Neural progenitor cell (in vitro differentiated cells): ENCODE measurements around the gene MRPS6. TPM values are rescaled to one million over a fixed set of nuclear protein-coding genes. Genes with fewer than 3 reads are reported as not detected.

Source experiments
- DNase-seq: peaks from one replicate; pipeline ENCODE4 v3.0.0-alpha.2; 2016; ENCODE audit warnings: low spot score
- H2AFZ ChIP-seq: fragments of 200-600 bp; sonication (generic); replicated peaks from 2 replicates; pipeline ENCODE4 v1.6.1; 2016; ENCODE audit warnings: antibody characterized with exemption
- H3F3A ChIP-seq: fragments of 200-600 bp; sonication (generic); 2 replicates; pipeline ENCODE4 v1.6.1; 2016; ENCODE audit warnings: antibody characterized with exemption, low read depth
- H3K27ac ChIP-seq: fragments of 200-600 bp; sonication (generic); 2 replicates; pipeline ENCODE4 v1.5.1; 2016; ENCODE audit warnings: mild to moderate bottlenecking
- H3K27me3 ChIP-seq: fragments of 200-600 bp; sonication (generic); 2 replicates; pipeline ENCODE4 v1.6.1; 2016; ENCODE audit warnings: mild to moderate bottlenecking, moderate library complexity
- H3K36me3 ChIP-seq: fragments of 200-600 bp; sonication (generic); 2 replicates; pipeline ENCODE4 v1.5.1; 2016
- H3K4me1 ChIP-seq: fragments of 200-600 bp; sonication (generic); 2 replicates; pipeline ENCODE4 v1.6.1; 2016; ENCODE audit warnings: mixed run types
- H3K4me2 ChIP-seq: fragments of 200-600 bp; sonication (generic); 2 replicates; pipeline ENCODE4 v1.6.1; 2016
- H3K4me3 ChIP-seq: fragments of 200-600 bp; sonication (generic); 2 replicates; pipeline ENCODE4 v1.5.1; 2016
- H3K79me2 ChIP-seq: fragments of 200-600 bp; sonication (generic); 2 replicates; pipeline ENCODE4 v1.6.1; 2016; ENCODE audit warnings: low read depth
- H3K9ac ChIP-seq: fragments of 200-600 bp; sonication (generic); 2 replicates; pipeline ENCODE4 v1.6.1; 2016
- H3K9me3 ChIP-seq: fragments of 200-600 bp; sonication (generic); 2 replicates; pipeline ENCODE4 v1.5.1; 2016; ENCODE audit warnings: low read depth
- H4K20me1 ChIP-seq: fragments of 200-600 bp; sonication (generic); 2 replicates; pipeline ENCODE4 v1.6.1; 2016; ENCODE audit warnings: low read depth
- H3K27ac Mint-ChIP-seq: 3 replicates; pipeline ENCODE4 v1.8.0; 2021; ENCODE audit warnings: mixed read lengths
- H3K27me3 Mint-ChIP-seq: 2 replicates; pipeline ENCODE4 v1.8.0; 2022; ENCODE audit warnings: low read depth, mild to moderate bottlenecking, inconsistent platforms, moderate library complexity, mixed read lengths; ENCODE audit not compliant: insufficient read depth
- H3K36me3 Mint-ChIP-seq: 3 replicates; pipeline ENCODE4 v1.8.0; 2021; ENCODE audit warnings: mixed read lengths
- H3K4me1 Mint-ChIP-seq: 3 replicates; pipeline ENCODE4 v1.8.0; 2021; ENCODE audit warnings: mixed read lengths
- H3K4me3 Mint-ChIP-seq: 3 replicates; pipeline ENCODE4 v1.8.0; 2021; ENCODE audit warnings: mild to moderate bottlenecking, moderate library complexity, mixed read lengths
- H3K9me3 Mint-ChIP-seq: 3 replicates; pipeline ENCODE4 v1.8.0; 2020; ENCODE audit warnings: mixed read lengths
- CTCF ChIP-seq: fragments of 200-600 bp; sonication (generic); IDR thresholded peaks from 2 replicates; pipeline ENCODE4 v1.5.1; 2017; ENCODE audit warnings: antibody characterized with exemption, mild to moderate bottlenecking
- EZH2 ChIP-seq: fragments of 200-600 bp; sonication (generic); IDR thresholded peaks from 2 replicates; pipeline ENCODE4 v1.6.1; 2017; ENCODE audit warnings: antibody characterized with exemption, mild to moderate bottlenecking, moderate library complexity
- EZH2phosphoT487 ChIP-seq: fragments of 200-600 bp; sonication (generic); IDR thresholded peaks from 2 replicates; pipeline ENCODE4 v1.6.1; 2017; ENCODE audit warnings: antibody characterized with exemption
- total RNA-seq: library from RNA; depleted of rRNA; stranded (reverse); fragments of >200 nt; gene quantifications from 2 replicates; pipeline ENCODE4 v1.2.3, GENCODE V29; 2015; ENCODE audit warnings: low replicate concordance

Gene MRPS6
- total RNA-seq, 1 donor from 2014 or later = 108 TPM

GRCh38 chr21:34046917-34047316 lies 26.5 kb upstream of the MRPS6 start:
- Histone ChIP-seq H3K79me2 (no peaks in the 10 kb centered on the region), H2AFZ (no peak overlapping the region), H3K36me3 (no peaks in the 10 kb centered on the region), H3K4me1 (no peaks in the 10 kb centered on the region), H3K9ac (no peak overlapping the region), H4K20me1 (no peaks in the 10 kb centered on the region), H3K27ac (no peak overlapping the region), H3F3A (no peaks in the 10 kb centered on the region), H3K27me3 (no peaks in the 10 kb centered on the region), H3K9me3 (no peaks in the 10 kb centered on the region), H3K4me3 (no peak overlapping the region), H3K4me2 (no peak overlapping the region)
- no peak for DNase-seq
- no peak overlapping the region for H3K4me3 Mint-ChIP-seq
- no peak for TF ChIP-seq EZH2phosphoT487
- no peak for TF ChIP-seq EZH2
- TF ChIP-seq CTCF = no peak
- no peaks in the 10 kb centered on the region for H3K4me1 Mint-ChIP-seq
- no peak overlapping the region for H3K27ac Mint-ChIP-seq
- H3K9me3 Mint-ChIP-seq = peaks cover 7% of the 10 kb centered on the region
- no peaks in the 10 kb centered on the region for H3K36me3 Mint-ChIP-seq
- H3K27me3 Mint-ChIP-seq = peaks cover 3% of the 10 kb centered on the region

GRCh38 chr21:34047835-34048234 lies 25.5 kb upstream of the MRPS6 start:
- peaks cover 7% of the 10 kb centered on the region for H3K9me3 Mint-ChIP-seq
- H3K27me3 Mint-ChIP-seq = peaks cover 3% of the 10 kb centered on the region
- H3K4me3 ChIP-seq = no peak overlapping the region
- no peaks in the 10 kb centered on the region for H3K36me3 Mint-ChIP-seq
- no peak for TF ChIP-seq CTCF
- TF ChIP-seq EZH2 = no peak
- H3K27me3 ChIP-seq = no peaks in the 10 kb centered on the region
- no peaks in the 10 kb centered on the region for H3K36me3 ChIP-seq
- H3K27ac Mint-ChIP-seq = no peak overlapping the region
- H3K79me2 ChIP-seq = no peaks in the 10 kb centered on the region
- no peak overlapping the region for H3K4me2 ChIP-seq
- no peak for DNase-seq
- H3K4me1 ChIP-seq = no peaks in the 10 kb centered on the region
- no peak overlapping the region for H2AFZ ChIP-seq
- H3F3A ChIP-seq = no peaks in the 10 kb centered on the region
- no peaks in the 10 kb centered on the region for H3K4me1 Mint-ChIP-seq
- H3K9me3 ChIP-seq = no peaks in the 10 kb centered on the region
- no peak overlapping the region for H3K4me3 Mint-ChIP-seq
- no peak overlapping the region for H3K27ac ChIP-seq
- no peaks in the 10 kb centered on the region for H4K20me1 ChIP-seq
- no peak overlapping the region for H3K9ac ChIP-seq

GRCh38 chr21:34052171-34052570 lies 21.2 kb upstream of the MRPS6 start:
- no peaks in the 10 kb centered on the region for H3K36me3 Mint-ChIP-seq

More at GRCh38 chr21:34052171-34052570, 21.2 kb upstream of the MRPS6 start:
- H3K36me3 ChIP-seq = no peaks in the 10 kb centered on the region
- H3K4me2 ChIP-seq = no peak overlapping the region
- H4K20me1 ChIP-seq = no peaks in the 10 kb centered on the region
- no peak overlapping the region for H3K4me3 Mint-ChIP-seq
- TF ChIP-seq CTCF = no peak
- no peak for TF ChIP-seq EZH2phosphoT487
- TF ChIP-seq EZH2 = no peak
- H3K9me3 ChIP-seq = no peaks in the 10 kb centered on the region
- no peak overlapping the region for H3K4me3 ChIP-seq
- no peak for DNase-seq
- H3F3A ChIP-seq = no peaks in the 10 kb centered on the region
- peaks cover 5% of the 10 kb centered on the region for H3K27me3 Mint-ChIP-seq
- no peaks in the 10 kb centered on the region for H3K4me1 ChIP-seq
- no peaks in the 10 kb centered on the region for H3K4me1 Mint-ChIP-seq
- no peak overlapping the region for H2AFZ ChIP-seq
- no peak overlapping the region for H3K27ac ChIP-seq
- no peaks in the 10 kb centered on the region for H3K79me2 ChIP-seq
- H3K27ac Mint-ChIP-seq = no peak overlapping the region
- no peak overlapping the region for H3K9ac ChIP-seq
- peaks cover 3% of the 10 kb centered on the region for H3K9me3 Mint-ChIP-seq
- no peaks in the 10 kb centered on the region for H3K27me3 ChIP-seq
